Right lobe of liver (tissue), 6 donors: ENCODE data around the gene UBE2K. TPM values are rescaled to one million over a fixed set of nuclear protein-coding genes. Genes with fewer than 3 reads are reported as not detected.
"Not testable (repeated sequence)": the region's sequence is repeated elsewhere in the genome, so short reads cannot be mapped to it uniquely, and the experiment has no call there.

ENCODE experiments used
- ATAC-seq, 4 donors: fragments of 200-7000 bp; cut with Tn5 transposase; one replicate each; pipeline ENCODE4 v1.9.1; 2020; ENCODE audit warnings: mild to moderate bottlenecking in 4 of 4, moderate library complexity in 4 of 4
- DNase-seq, 3 donors: peaks; one replicate each; pipeline ENCODE4 v3.0.0-alpha.2; 2020
- H3K27ac ChIP-seq, 3 donors: fragments of 200-600 bp; one replicate each; pipeline ENCODE4 v1.8.0; 2022
- H3K27me3 ChIP-seq, 2 donors: fragments of 200-600 bp; one replicate each; pipeline ENCODE4 v1.8.0; 2022
- H3K36me3 ChIP-seq, 4 donors: fragments of 200-600 bp; sonication (generic) in 1 of 4; one replicate each; pipeline versions ENCODE4 v1.5.1 to v1.8.0; 2017 to 2022; ENCODE audit warnings: control low read depth in 1 of 4
- H3K4me1 ChIP-seq, 4 donors: fragments of 200-600 bp; sonication (generic) in 1 of 4; one replicate each; pipeline versions ENCODE4 v1.5.1 to v1.8.0; 2017 to 2022; ENCODE audit warnings: control low read depth in 1 of 4
- H3K4me3 ChIP-seq, 3 donors: fragments of 200-600 bp; one replicate each; pipeline ENCODE4 v1.8.0; 2022
- H3K9me3 ChIP-seq, 4 donors: fragments of 200-600 bp; sonication (generic) in 1 of 4; one replicate each; pipeline versions ENCODE4 v1.5.1 to v1.8.0; 2017 to 2022; ENCODE audit warnings: control low read depth in 1 of 4
- CTCF ChIP-seq, 4 donors: fragments of 200-600 bp in 3 of 4; fragments of 450-650 bp in 1 of 4; IDR thresholded peaks; one replicate each; pipeline versions ENCODE4 v1.5.1 to v1.8.0; 2016 to 2022; ENCODE audit warnings: antibody characterized with exemption in 4 of 4, mild to moderate bottlenecking in 2 of 4
- POLR2A ChIP-seq: fragments of 450-650 bp; IDR thresholded peaks from one replicate; pipeline ENCODE4 v1.6.1; 2017; ENCODE audit warnings: antibody characterized with exemption, mild to moderate bottlenecking
- WGBS: methylation state at CpG from one replicate; pipeline ENCODE4 v1.1.6; 2018; ENCODE audit warnings: low coverage, low lambda C conversion rate; ENCODE audit not compliant: insufficient coverage; ENCODE audit errors: missing lambda C conversion rate; 5-methylcytosine and 5-hydroxymethylcytosine counted together
- intact Hi-C, 2 donors: fragments of 100-400 bp; cut with DNase I; formaldehyde crosslinking; loops; one replicate each; pipeline versions ENCODE4 v1.11.2 to v1.14.1; 2022
- total RNA-seq, 6 experiments: library from RNA; depleted of rRNA in 2 of 6; stranded (reverse); fragments of >200 nt in 2 of 6; fragmentation: NEBNext Ultra II Directional in 3 of 6; extraction: Animal tissue kit (Norgen Biotek cat#: 25700) in 3 of 6; gene quantifications; one replicate each; pipeline versions ENCODE4 v1.1.0 to v1.2.4, GENCODE V29; 2016 to 2023
- donor health status: DM: no; HTN: yes; CAD: no.
- donor health status: DM: no; HTN: no; CAD: no.
- donor health status: DM: no; HTN: no; CAD: no.
- donor health status: DM: no; HTN: yes; CAD: no.
- donor health status: DM: no; HTN: yes; CAD: no.

Gene UBE2K
- total RNA-seq, 6 experiments from 2014 or later = 20.5 to 54.8 (median 44.0) TPM

GRCh38 chr4:39664828-39665731, 32.9 kb upstream of the UBE2K start:
- ATAC-seq (peak; percentile 37 to 80 (median 50)), DNase-seq (no peak)
- no peaks in the 10 kb centered on the region for H3K9me3 ChIP-seq
- intact Hi-C loops = no loop called here
- H3K4me3 ChIP-seq = no peak overlapping the region
- 73% methylated on average over 3 of the region's 3 CpGs for WGBS
- no peaks in the 10 kb centered on the region for H3K27me3 ChIP-seq
- H3K36me3 ChIP-seq = no peaks in the 10 kb centered on the region
- H3K27ac ChIP-seq = no peak overlapping the region
- peaks cover 0 to 7% (median 0%) of the 10 kb centered on the region in 4 donors for H3K4me1 ChIP-seq
- TF ChIP-seq CTCF (IDR thresholded peaks at IDR 0.05) = no peak
- TF ChIP-seq POLR2A = no peak

GRCh38 chr4:39667706-39668105, 30.2 kb upstream of the UBE2K start:
- H3K9me3 ChIP-seq = no peaks in the 10 kb centered on the region
- H3K27me3 ChIP-seq = no peaks in the 10 kb centered on the region
- TF ChIP-seq CTCF (IDR thresholded peaks at IDR 0.05) (no peak), POLR2A (no peak)
- peaks cover 0 to 7% (median 0%) of the 10 kb centered on the region in 4 donors for H3K4me1 ChIP-seq
- 36% methylated on average over 1 of the region's 1 CpG for WGBS
- no peak for ATAC-seq
- DNase-seq = no peak
- no peak overlapping the region for H3K27ac ChIP-seq
- H3K4me3 ChIP-seq = no peak overlapping the region
- intact Hi-C loops = no loop called here
- H3K36me3 ChIP-seq = no peaks in the 10 kb centered on the region

- intact Hi-C loops = no loop called here
- Histone ChIP-seq H3K4me1 (peaks cover 0 to 4% (median 0%) of the 10 kb centered on the region in 4 donors), H3K4me3 (no peak overlapping the region), H3K27ac (no peak overlapping the region), H3K27me3 (no peaks in the 10 kb centered on the region), H3K36me3 (no peaks in the 10 kb centered on the region), H3K9me3 (no peaks in the 10 kb centered on the region)
- no peak for ATAC-seq
- no peak for DNase-seq
- 69% methylated on average over 2 of the region's 2 CpGs for WGBS
- TF ChIP-seq CTCF (IDR thresholded peaks at IDR 0.05) = no peak
- no peak for TF ChIP-seq POLR2A
Measured at GRCh38 chr4:39668887-39669286, 29.0 kb upstream of the UBE2K start.

GRCh38 chr4:39670296-39670695, 27.6 kb upstream of the UBE2K start:
- H3K27me3 ChIP-seq, H3K27ac ChIP-seq, H3K4me1 ChIP-seq, H3K9me3 ChIP-seq, ATAC-seq, DNase-seq, intact Hi-C loops, H3K4me3 ChIP-seq, H3K36me3 ChIP-seq: not testable (repeated sequence)
- 100% methylated on average over 1 of the region's 1 CpG for WGBS

GRCh38 chr4:39675681-39676080, 22.3 kb upstream of the UBE2K start:
- H3K36me3 ChIP-seq, ATAC-seq, DNase-seq, intact Hi-C loops, H3K27me3 ChIP-seq, H3K4me3 ChIP-seq, H3K27ac ChIP-seq, H3K9me3 ChIP-seq, H3K4me1 ChIP-seq: not testable (repeated sequence)
- WGBS = 89% methylated on average over 7 of the region's 10 CpGs

GRCh38 chr4:39681003-39681402, 16.9 kb upstream of the UBE2K start:
- intact Hi-C loops, H3K36me3 ChIP-seq, H3K4me1 ChIP-seq, H3K27me3 ChIP-seq, ATAC-seq, DNase-seq, H3K27ac ChIP-seq, H3K4me3 ChIP-seq, H3K9me3 ChIP-seq: not testable (repeated sequence)
- 66% methylated on average over 2 of the region's 2 CpGs for WGBS
